GM10266 (cell line): ENCODE measurements around the gene ADRB1.

Source experiments
- DNase-seq: peaks from one replicate; pipeline ENCODE4 v3.0.0; 2012; ENCODE audit errors: extremely low spot score
- CTCF ChIP-seq: IDR thresholded peaks from 2 replicates; pipeline ENCODE4 v1.5.1; 2012; ENCODE audit warnings: mild to moderate bottlenecking, low read depth; ENCODE audit not compliant: control insufficient read depth, insufficient read depth; ENCODE audit errors: missing control alignments

Gene ADRB1

GRCh38 chr10:114025611-114026130 is 18.0 kb upstream of the ADRB1 start:
- no peak for TF ChIP-seq CTCF
- DNase-seq: no peak

- TF ChIP-seq CTCF: no peak
- no peak for DNase-seq
Observed at GRCh38 chr10:114026189-114027040, 17.3 kb upstream of the ADRB1 start.

- no peak for DNase-seq
- no peak for TF ChIP-seq CTCF
Observed at GRCh38 chr10:114027041-114027394, 16.6 kb upstream of the ADRB1 start.

GRCh38 chr10:114027951-114028350 is 15.7 kb upstream of the ADRB1 start:
- no peak for DNase-seq
- no peak for TF ChIP-seq CTCF

GRCh38 chr10:114028425-114028824 is 15.2 kb upstream of the ADRB1 start:
- no peak for TF ChIP-seq CTCF
- no peak for DNase-seq

- TF ChIP-seq CTCF: no peak
- DNase-seq: no peak
Observed at GRCh38 chr10:114029655-114030054, 14.0 kb upstream of the ADRB1 start.

GRCh38 chr10:114030140-114030539 is 13.5 kb upstream of the ADRB1 start:
- DNase-seq: no peak
- TF ChIP-seq CTCF: no peak
